ENCODE data around the gene PANK2.
"Not testable (repeated sequence)": the region's sequence is repeated elsewhere in the genome, so short reads cannot be mapped to it uniquely, and the experiment has no call there.

PANK2 gene

GRCh38 chr20:3972161-3972560 lies 83.0 kb downstream of the PANK2 start:
- in situ Hi-C loops (cut with MboI; ENCODE audit: low pct_unique_long_range_greater_than_20kb, low sequenced_read_pairs, unreplicated experiment) = no loop called here
- TF ChIP-seq, protein P1, sequence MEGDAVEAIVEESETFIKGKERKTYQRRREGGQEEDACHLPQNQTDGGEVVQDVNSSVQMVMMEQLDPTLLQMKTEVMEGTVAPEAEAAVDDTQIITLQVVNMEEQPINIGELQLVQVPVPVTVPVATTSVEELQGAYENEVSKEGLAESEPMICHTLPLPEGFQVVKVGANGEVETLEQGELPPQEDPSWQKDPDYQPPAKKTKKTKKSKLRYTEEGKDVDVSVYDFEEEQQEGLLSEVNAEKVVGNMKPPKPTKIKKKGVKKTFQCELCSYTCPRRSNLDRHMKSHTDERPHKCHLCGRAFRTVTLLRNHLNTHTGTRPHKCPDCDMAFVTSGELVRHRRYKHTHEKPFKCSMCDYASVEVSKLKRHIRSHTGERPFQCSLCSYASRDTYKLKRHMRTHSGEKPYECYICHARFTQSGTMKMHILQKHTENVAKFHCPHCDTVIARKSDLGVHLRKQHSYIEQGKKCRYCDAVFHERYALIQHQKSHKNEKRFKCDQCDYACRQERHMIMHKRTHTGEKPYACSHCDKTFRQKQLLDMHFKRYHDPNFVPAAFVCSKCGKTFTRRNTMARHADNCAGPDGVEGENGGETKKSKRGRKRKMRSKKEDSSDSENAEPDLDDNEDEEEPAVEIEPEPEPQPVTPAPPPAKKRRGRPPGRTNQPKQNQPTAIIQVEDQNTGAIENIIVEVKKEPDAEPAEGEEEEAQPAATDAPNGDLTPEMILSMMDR (IDR thresholded peaks at IDR 0.05; ENCODE audit: extremely low read depth, insufficient read depth, missing control alignments) = no peak
- DNase-seq (ENCODE audit: low spot score) = no peak

GRCh38 chr20:3972631-3973030 lies 83.4 kb downstream of the PANK2 start:
- in situ Hi-C loops (cut with MboI; ENCODE audit: low pct_unique_long_range_greater_than_20kb, low sequenced_read_pairs, unreplicated experiment); DNase-seq (ENCODE audit: low spot score): not testable (repeated sequence)

- in situ Hi-C loops (cut with MboI; ENCODE audit: low pct_unique_long_range_greater_than_20kb, low sequenced_read_pairs, unreplicated experiment) = no loop called here
- TF ChIP-seq, protein P1 (IDR thresholded peaks at IDR 0.05; ENCODE audit: extremely low read depth, insufficient read depth, missing control alignments) = no peak
Observed at GRCh38 chr20:3973705-3974104, 84.5 kb downstream of the PANK2 start.

DNA sequence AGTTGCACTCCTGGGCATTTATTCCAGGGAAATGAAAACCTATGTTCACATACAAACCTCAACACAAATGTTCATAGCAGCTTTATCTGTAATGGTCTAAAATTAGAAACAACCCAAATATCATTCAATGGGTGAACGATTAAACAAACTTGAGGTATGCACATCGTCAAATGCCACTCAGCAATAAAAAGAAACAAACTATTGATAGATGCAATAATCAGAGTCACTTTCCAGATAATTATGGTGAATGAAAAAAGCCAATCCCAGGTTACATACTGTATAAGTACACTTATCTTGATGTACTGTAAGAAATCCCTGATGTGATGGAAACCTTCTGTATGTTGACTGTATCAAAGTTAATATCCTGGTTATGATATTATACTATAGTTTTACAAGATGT lies 87.3 kb downstream of the PANK2 start:
- in situ Hi-C loops (cut with MboI; ENCODE audit: low pct_unique_long_range_greater_than_20kb, low sequenced_read_pairs, unreplicated experiment) = no loop called here
- TF ChIP-seq, protein P1 (IDR thresholded peaks at IDR 0.05; ENCODE audit: extremely low read depth, insufficient read depth, missing control alignments) = no peak
- DNase-seq (ENCODE audit: low spot score) = no peak

More at GRCh38 chr20:3973705-3974104, 84.5 kb downstream of the PANK2 start:
- DNase-seq (ENCODE audit: low spot score) = no peak

Measured in GM13977 (cell line).